ENCODE measurements around the gene CAMTA1. TPM values are rescaled to one million over a fixed set of nuclear protein-coding genes. Genes with fewer than 3 reads are reported as not detected.

Gene CAMTA1
- total RNA-seq, 1 donor from 2014 or later, result 115 TPM

DNA sequence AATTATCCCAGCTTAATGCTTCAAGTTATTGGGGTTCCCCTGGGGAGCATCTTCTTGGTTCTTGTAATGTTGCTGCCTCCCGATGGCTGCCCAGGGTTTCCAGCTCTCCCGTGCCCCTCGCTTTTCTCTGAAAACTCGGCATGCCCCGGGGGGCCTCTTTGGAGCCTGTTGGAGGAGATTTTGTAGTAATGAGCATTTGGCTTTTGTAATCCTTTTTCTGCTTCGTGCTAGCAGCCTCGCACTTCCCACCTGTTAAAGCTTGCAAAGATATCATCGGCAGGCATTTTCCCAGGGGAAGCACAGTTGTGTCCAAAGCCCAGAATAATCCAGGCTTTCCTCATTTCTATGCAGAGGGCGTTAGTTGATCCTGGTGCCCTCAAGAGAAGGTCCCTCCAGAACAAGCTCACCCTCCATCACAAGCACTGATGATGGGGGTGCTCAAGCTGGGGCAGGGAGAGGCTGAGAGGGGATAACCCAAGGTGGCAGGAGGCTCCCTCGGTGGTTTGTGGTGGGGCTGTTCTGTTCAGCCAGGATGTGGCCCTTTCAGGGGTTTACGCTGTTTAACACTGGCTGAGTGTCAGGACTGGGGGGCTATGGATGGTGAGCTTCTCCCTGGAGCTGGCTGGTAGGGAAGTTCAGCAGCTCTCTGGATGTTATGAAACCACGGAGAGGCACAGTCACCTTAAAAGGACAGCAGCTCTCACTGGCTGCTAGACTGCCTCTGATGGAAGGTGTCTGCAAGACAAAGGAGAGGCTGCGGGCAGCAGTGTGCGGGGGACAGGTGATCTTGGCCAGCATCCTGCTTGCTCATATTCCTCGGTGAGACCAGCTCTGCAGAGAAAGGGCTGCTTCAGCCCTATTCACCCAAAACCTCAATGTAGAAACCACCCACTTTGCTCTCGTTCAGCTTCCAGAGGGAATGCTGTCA, 508.7 kb downstream of the CAMTA1 start:
- no peak for DNase-seq

- DNase-seq, result no peak
These were observed 509.4 kb downstream of the CAMTA1 start for GRCh38 chr1:7294636-7295035.

GRCh38 chr1:7295946-7296345, 510.7 kb downstream of the CAMTA1 start:
- DNase-seq, result no peak

DNA sequence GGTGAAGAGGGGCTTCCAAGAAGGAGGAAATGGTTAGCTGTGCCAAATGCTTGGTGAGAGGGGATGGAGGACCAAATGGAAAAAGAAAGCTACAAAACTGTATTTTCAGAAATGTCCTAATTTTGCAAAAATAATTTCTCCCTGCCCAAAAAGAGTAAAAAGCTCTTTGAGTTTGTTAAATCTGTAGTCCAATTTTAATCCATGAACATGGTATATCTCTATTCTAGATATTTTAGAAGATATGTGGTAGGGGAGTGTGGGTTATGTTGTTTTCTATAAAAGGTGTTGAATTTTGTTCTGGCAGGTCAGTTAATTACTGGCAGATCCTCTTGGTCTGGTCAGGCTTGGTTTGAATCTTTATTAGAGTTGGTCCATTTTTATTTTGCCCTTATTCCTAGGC, 511.7 kb downstream of the CAMTA1 start:
- DNase-seq, result no peak

- DNase-seq, result no peak
These were observed 512.9 kb downstream of the CAMTA1 start for GRCh38 chr1:7298145-7298544.

- no peak for DNase-seq
These were observed 513.5 kb downstream of the CAMTA1 start for GRCh38 chr1:7298749-7299151.

GRCh38 chr1:7299329-7299799, 514.1 kb downstream of the CAMTA1 start:
- peak; percentile 57 for DNase-seq

DNA sequence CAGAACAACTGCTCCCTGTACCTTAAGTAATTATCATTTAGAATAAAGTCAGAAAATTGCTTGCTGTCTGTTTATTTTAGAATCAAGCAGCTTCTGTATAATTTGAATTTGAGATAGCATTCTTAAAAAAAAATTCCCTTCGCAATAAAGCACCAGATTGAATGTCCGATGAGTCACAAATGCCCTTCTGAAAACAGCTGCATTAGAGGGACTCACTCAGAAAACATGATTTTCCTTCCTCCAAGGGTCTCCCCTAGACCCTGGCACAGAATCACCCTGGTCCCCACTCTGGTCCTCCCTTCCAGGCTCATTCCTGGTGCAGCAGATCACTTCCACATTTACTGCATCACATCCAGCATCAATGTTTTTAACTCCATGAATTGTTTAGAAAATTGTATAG, 514.7 kb downstream of the CAMTA1 start:
- no peak for DNase-seq

DNA sequence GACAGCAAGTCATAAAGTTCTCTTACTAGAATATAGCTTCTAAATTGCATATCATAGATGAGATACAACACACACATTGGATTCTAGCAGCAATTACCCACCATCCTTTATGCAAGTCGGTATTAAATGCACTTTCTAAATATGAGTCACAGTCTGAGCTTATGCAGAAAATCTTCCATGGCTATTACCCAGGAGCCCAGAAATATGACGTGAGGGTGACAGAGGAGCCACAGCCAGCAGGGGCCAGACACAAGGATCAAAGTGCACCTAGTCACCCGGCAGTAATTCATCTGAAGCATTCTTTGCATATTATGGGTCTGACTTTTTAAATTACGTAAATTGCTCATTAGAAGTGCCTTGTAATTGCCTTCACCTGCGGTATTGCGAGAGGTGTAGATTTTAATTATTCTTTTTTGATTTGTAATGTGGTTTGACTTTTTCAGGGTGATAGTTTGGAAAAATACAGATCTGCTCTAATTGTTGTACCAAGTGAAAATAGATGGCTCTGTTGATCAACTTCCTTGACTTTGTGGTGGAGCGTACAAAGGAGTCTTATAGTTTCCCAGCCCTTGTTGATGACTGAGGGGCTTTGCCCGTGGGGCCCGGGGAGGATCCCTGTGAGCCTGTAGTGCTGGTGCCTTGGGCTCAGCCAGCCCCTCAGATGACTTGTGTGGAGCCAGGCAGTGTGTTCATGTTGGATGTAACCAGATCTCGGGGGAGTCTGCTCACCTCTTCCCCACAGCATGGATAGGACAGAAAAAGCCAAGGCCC, 515.8 kb downstream of the CAMTA1 start:
- no peak for DNase-seq

GRCh38 chr1:7301664-7301981, 516.4 kb downstream of the CAMTA1 start:
- no peak for DNase-seq

GRCh38 chr1:7302126-7302525, 516.9 kb downstream of the CAMTA1 start:
- DNase-seq, result no peak

- no peak for DNase-seq
These were observed 517.6 kb downstream of the CAMTA1 start for GRCh38 chr1:7302873-7303272.

DNA sequence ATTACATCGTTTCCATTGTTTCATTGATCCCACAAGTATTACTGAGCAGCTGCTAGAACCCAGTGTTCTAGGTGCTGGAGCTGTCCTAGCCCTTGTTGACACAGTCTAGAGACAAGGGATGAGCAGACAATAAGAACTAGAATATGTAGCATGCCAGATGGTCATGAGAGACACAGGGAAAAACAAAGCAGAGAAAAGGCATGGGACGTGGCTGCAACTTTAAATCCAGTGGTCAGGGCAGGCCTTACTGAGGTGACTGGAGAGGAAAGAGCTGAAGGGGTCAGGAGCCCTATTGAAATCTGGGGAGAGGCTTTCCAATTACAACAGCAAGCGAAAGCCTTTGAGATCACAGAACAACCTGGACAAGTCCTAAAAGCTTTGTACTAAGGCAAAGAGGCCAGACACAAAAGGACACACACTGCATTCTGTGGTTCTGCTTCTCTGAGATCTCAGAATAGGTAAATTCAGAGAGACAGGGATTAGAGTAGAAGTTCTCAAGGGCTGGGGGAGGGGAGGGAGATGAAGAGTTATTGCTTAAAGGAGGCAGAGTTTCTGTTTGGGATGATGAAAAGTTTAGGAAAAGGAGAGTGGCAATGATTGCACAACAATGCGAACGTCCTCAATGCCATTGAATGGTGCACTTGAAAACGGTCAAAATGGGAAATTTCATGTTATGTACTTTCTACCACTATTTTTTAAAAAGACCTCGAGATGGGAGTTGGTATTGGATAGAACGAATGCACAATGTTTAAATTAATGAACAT, 518.5 kb downstream of the CAMTA1 start:
- DNase-seq, result no peak

- no peak for DNase-seq
These were observed 527.9 kb downstream of the CAMTA1 start for GRCh38 chr1:7313081-7313546.

DNA sequence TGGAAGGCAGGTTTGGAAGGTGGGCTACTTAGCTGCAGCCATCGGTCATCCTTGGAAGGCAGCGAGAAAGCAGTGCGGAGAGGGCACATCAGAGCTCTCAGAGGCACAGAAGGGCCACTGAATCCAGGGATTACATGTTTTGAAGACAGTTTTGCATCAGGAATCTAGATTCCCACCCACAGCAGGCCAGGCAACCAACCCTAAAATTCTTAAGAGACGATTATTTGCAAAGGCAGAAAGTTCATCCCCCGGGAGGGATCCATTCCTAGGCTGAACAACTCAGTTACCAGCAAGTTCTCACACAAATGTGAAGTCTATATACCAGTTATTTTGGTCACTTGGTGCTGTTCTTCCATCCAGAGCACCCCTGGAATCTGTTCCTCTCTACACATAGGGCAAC, 528.6 kb downstream of the CAMTA1 start:
- no peak for DNase-seq

DNA sequence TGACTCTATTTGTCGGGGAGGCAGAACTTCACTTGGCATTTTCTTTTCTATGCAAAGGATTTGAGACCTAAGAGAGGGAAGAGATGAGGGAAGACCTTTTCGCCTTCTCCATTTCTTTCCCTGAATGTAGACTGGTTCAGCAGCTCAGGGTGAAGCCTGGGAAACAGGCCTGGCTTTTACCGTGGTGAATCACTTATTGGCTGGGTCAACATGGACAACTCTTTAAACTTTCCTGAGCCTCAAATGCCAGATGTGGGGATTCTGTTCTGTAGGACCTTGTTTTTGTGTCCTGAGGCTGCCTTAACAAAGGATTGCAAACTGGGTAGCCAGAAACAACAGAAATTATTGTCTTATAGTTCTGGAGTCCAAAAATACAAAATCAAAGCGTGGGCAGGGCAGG, 530.1 kb downstream of the CAMTA1 start:
- no peak for DNase-seq

DNA sequence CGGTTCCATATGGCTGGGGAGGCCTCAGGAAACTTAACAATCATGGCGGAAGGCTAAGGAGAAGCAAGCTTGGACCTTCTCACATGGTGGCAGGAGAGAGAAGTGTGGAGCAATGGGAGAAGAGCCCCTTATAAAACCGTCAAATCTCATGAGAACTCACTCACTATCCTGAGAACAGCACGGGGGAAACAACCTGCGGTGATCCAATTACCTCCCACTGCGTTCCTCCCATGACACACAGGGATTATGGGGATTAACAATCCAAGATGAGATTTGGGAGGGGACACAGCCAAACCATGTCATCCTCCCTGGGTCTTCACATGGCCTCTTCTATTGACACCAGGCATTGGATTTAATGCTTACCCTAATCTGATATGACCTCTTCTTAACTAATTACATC, 530.7 kb downstream of the CAMTA1 start:
- DNase-seq, result no peak

- DNase-seq, result no peak
These were observed 532.6 kb downstream of the CAMTA1 start for GRCh38 chr1:7317888-7318287.

- no peak for DNase-seq
These were observed 533.9 kb downstream of the CAMTA1 start for GRCh38 chr1:7319196-7319595.

DNA sequence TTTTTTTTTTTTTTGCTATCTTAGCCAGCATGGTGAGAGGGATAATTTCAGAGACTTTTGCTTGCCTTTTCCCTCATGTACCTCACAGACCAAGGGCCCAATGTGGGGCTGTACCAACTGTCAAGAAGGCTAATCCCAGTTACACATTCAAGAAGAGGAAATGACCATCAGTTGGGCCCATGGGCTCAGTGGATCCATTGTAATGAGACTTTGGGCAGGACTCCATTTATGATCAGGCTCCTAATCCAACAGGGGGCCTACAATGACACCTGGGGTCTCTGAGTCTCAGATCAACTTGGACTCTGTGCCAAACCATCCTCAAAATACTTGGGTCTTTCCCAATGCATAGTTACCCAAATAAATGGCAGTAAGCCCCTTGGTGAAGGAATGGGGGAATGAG, 535.4 kb downstream of the CAMTA1 start:
- DNase-seq, result no peak

DNA sequence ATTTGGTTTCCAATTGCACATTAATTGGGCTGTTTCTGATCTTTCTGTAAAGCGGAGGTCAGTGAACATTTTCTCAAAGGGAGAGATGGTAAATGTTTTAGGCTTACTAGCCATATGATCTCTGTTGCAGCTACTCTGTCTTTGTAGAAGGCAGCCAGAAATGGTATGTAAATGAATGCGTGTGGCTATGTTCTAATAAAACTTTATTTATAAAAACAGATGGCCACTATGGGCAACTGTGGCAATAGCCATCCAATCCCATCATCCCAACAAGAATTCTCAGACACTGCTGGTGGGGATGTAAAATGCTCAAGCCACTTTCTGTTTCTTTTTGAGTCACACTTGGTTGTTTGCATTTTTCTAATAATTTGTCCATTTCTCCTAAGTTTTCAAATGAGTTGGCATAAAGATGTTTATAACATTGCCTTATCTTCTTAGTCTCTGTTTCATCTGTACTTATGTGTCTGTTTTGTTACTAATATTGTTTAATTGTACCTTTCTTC, 537.1 kb downstream of the CAMTA1 start:
- no peak for DNase-seq

- DNase-seq, result no peak
These were observed 537.7 kb downstream of the CAMTA1 start for GRCh38 chr1:7322912-7323311.

- DNase-seq, result no peak
These were observed 540.0 kb downstream of the CAMTA1 start for GRCh38 chr1:7325254-7325653.

Data from occipital lobe (tissue), 2 donors.